ENCODE data around the gene PSMD1. TPM values are rescaled to one million over a fixed set of nuclear protein-coding genes. Genes with fewer than 3 reads are reported as not detected.

Gene PSMD1
- total RNA-seq, 4 donors from 2014 or later: 47.3 to 55.2 (median 52.3) TPM

GRCh38 chr2:231200805-231201474 is 144.3 kb downstream of the PSMD1 start:
- peaks cover 0 to 12% (median 0%) of the 10 kb centered on the region in 4 donors for H3K36me3 ChIP-seq
- H3K27me3 ChIP-seq: peaks cover 0 to 3% (median 0%) of the 10 kb centered on the region in 4 donors
- peak overlapping the region; percentile 87 to 92 (median 88) for H3K27ac ChIP-seq (replicated peaks in 1 of 4)
- intact Hi-C loops (cut with DNase I): no loop called here
- 84% methylated on average over 3 of the region's 3 CpGs for WGBS
- peaks cover 9 to 81% (median 75%) of the 10 kb centered on the region in 4 donors for H3K4me1 ChIP-seq
- no peak for DNase-seq (ENCODE audit: extremely low spot score)
- H3K9me3 ChIP-seq: no peaks in the 10 kb centered on the region
- peak overlapping the region; percentile 72 to 88 (median 76) for H3K4me3 ChIP-seq
- TF ChIP-seq POLR2AphosphoS5 (IDR thresholded peaks at IDR 0.05) (peak in 1 of 2 donors; percentile 28), POLR2A (IDR thresholded peaks at IDR 0.05; ENCODE audit: low read depth) (no peak), CTCF (IDR thresholded peaks at IDR 0.05) (no peak), EP300 (IDR thresholded peaks at IDR 0.05) (no peak)

GRCh38 chr2:231201475-231201814 is 144.8 kb downstream of the PSMD1 start:
- DNase-seq (ENCODE audit: extremely low spot score): no peak
- intact Hi-C loops (cut with DNase I): no loop called here
- Histone ChIP-seq H3K4me1 (peaks cover 9 to 85% (median 78%) of the 10 kb centered on the region in 4 donors), H3K27me3 (no peaks in the 10 kb centered on the region), H3K4me3 (peak overlapping the region; percentile 72 to 88 (median 76)), H3K27ac (replicated peaks in 1 of 4) (peak overlapping the region; percentile 87 to 92 (median 88)), H3K36me3 (peaks cover 0 to 12% (median under 1%) of the 10 kb centered on the region in 4 donors), H3K9me3 (no peaks in the 10 kb centered on the region)
- TF ChIP-seq EP300 (IDR thresholded peaks at IDR 0.05) (no peak), POLR2A (IDR thresholded peaks at IDR 0.05; ENCODE audit: low read depth) (no peak), CTCF (IDR thresholded peaks at IDR 0.05) (no peak), POLR2AphosphoS5 (IDR thresholded peaks at IDR 0.05) (no peak)
- 81% methylated on average over 4 of the region's 4 CpGs for WGBS

- peaks cover 5 to 90% (median 81%) of the 10 kb centered on the region in 4 donors for H3K4me1 ChIP-seq
- no peak for TF ChIP-seq EP300 (IDR thresholded peaks at IDR 0.05)
- TF ChIP-seq CTCF (IDR thresholded peaks at IDR 0.05): no peak
- TF ChIP-seq POLR2A (IDR thresholded peaks at IDR 0.05; ENCODE audit: low read depth): no peak
- TF ChIP-seq POLR2AphosphoS5 (IDR thresholded peaks at IDR 0.05): no peak
- H3K27ac ChIP-seq (replicated peaks in 1 of 4): peak overlapping the region; percentile 12 to 92 (median 88)
- peaks cover 0 to 26% (median 4%) of the 10 kb centered on the region in 4 donors for H3K36me3 ChIP-seq
- no peak for DNase-seq (ENCODE audit: extremely low spot score)
- H3K4me3 ChIP-seq: peak overlapping the region in 1 of 4 donors; percentile 30
- intact Hi-C loops (cut with DNase I): no loop called here
- H3K9me3 ChIP-seq: no peaks in the 10 kb centered on the region
- WGBS: 92% methylated on average over 7 of the region's 7 CpGs
- H3K27me3 ChIP-seq: no peaks in the 10 kb centered on the region
Measured at GRCh38 chr2:231203087-231203486, 146.4 kb downstream of the PSMD1 start.

DNA sequence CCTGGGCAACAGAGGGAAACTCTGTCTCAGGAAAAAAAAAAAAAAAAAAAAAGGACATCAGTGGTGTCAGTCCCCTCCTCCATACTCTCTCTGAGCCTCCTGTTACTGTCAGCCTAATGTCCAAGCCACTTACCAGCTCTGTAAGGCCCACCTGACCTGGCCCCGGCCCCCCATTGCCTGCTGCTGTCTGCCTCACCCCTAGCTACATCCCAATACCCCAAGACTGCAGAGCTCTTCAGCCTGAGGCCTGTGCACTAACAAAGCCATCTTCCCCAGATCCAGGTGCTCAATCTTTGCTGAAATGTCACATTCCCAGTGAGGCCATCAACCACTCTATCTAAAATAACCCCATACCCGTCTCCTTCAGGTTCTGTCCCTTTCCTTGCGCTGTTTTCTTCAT is 147.5 kb downstream of the PSMD1 start:
- 96% methylated on average over 3 of the region's 3 CpGs for WGBS
- H3K4me3 ChIP-seq: peak overlapping the region in 1 of 4 donors; percentile 10
- DNase-seq (ENCODE audit: extremely low spot score): no peak
- peaks cover 0 to 36% (median 9%) of the 10 kb centered on the region in 4 donors for H3K36me3 ChIP-seq
- intact Hi-C loops (cut with DNase I): no loop called here
- no peaks in the 10 kb centered on the region for H3K27me3 ChIP-seq
- H3K9me3 ChIP-seq: no peaks in the 10 kb centered on the region
- TF ChIP-seq EP300 (IDR thresholded peaks at IDR 0.05) (no peak), CTCF (IDR thresholded peaks at IDR 0.05) (no peak), POLR2AphosphoS5 (IDR thresholded peaks at IDR 0.05) (peak in 1 of 2 donors; percentile 10)
- peak overlapping the region; percentile 63 to 92 (median 88) for H3K27ac ChIP-seq (replicated peaks in 1 of 4)
- peaks cover 3 to 84% (median 77%) of the 10 kb centered on the region in 4 donors for H3K4me1 ChIP-seq

All from esophagus muscularis mucosa (tissue), 4 donors.